ENCODE results near the gene STYXL1. TPM values are rescaled to one million over a fixed set of nuclear protein-coding genes. Genes with fewer than 3 reads are reported as not detected.

The STYXL1 gene
- total and polyA plus RNA-seq, 2 experiments from 2014 or later: 28.0 to 39.2 TPM

DNA sequence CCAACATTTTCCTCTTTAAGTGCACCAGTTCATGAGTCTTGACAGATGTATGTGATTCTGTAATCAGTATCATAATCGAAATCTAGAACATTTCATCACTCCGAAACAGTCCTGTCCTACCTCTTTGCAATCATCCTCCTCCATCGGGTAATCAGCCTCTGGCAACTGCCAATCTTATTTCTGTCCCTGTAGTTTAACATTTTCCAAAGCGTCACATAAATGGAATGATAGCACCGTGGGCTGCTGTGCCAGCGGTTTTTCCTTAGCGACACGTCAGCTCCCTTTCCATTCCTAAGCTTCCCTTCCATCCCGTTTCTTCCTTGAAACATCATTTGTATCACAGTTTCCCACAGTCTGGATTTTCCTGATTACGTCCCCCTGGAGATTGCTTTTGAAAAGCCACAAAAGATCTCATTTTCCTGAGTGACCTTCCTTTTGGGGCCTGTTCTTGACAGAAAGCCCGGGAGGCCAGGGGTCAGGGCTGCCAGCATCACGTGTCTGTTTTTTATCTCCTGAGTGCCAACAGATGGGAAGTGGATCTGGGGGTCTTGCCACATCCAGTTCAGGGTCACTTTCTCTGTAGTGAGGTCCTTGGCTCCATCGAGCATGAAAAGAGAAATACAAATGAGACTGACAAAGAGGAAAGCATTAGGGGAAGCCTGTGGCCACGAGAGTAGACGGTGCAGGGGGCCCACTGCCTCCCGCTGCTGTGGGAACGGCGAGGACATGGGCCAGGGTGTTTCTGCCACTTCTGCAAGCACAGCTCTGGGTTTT is 85.0 kb downstream of the STYXL1 start:
- H3K79me2 ChIP-seq (replicated peaks; ENCODE audit: insufficient read depth): peaks cover 2% of the 10 kb centered on the region; the same call in 1 of the 2 replicates
- no peaks in the 10 kb centered on the region for H3F3A ChIP-seq (replicated peaks; ENCODE audit: low read depth)
- H3K36me3 ChIP-seq (ENCODE audit: insufficient read depth): peaks cover 11% of the 10 kb centered on the region; the same call in 1 of the 2 replicates
- H3K4me1 ChIP-seq (ENCODE audit: insufficient read depth): no peaks in the 10 kb centered on the region; the same call in 1 of the 2 replicates
- no peak for DNase-seq (ENCODE audit: low spot score)
- Mint-ChIP-seq H3K36me3 (ENCODE audit: low read depth) (peaks cover 32% of the 10 kb centered on the region), H3K27me3 (ENCODE audit: insufficient read depth, low read depth, poor library complexity) (peaks cover 5% of the 10 kb centered on the region), H3K9me3 (no peaks in the 10 kb centered on the region), H3K27ac (no peak overlapping the region), H3K4me1 (peaks cover 12% of the 10 kb centered on the region), H3K4me3 (no peak overlapping the region)
- H3K4me3 ChIP-seq: no peak overlapping the region
- H3K4me2 ChIP-seq: no peak overlapping the region
- peaks cover 6% of the 10 kb centered on the region for H4K20me1 ChIP-seq (replicated peaks; ENCODE audit: insufficient read depth)
- no peak overlapping the region for H2AFZ ChIP-seq
- TF ChIP-seq NANOG (IDR thresholded peaks at IDR 0.05; ENCODE audit: borderline replicate concordance): no peak
- TF ChIP-seq ZNF462 (CRISPR knock-in tag; IDR thresholded peaks at IDR 0.05): no peak
- no peak for TF ChIP-seq POLR2AphosphoS5 (IDR thresholded peaks at IDR 0.05; ENCODE audit: low read depth)
- no peak for TF ChIP-seq EZH2phosphoT487 (IDR thresholded peaks at IDR 0.05; ENCODE audit: unreplicated experiment)
- TF ChIP-seq EZH2 (IDR thresholded peaks at IDR 0.05; ENCODE audit: low read depth, unreplicated experiment): no peak
- TF ChIP-seq ETS1 (IDR thresholded peaks at IDR 0.05): no peak
- TF ChIP-seq JUNB (IDR thresholded peaks at IDR 0.05; ENCODE audit: unreplicated experiment): no peak
- TF ChIP-seq CTCF (conservative IDR thresholded peaks at IDR 0.05; ENCODE audit: low read depth in 2 of 2): no peak
- no peak overlapping the region; the same call in 1 of the 2 replicates for H3K27ac ChIP-seq (ENCODE audit: low read depth)
- no peaks in the 10 kb centered on the region for H3K9me2 ChIP-seq (ENCODE audit: insufficient read depth)
- ATAC-seq: no peak
- H3K27me3 ChIP-seq (ENCODE audit: insufficient read depth): no peaks in the 10 kb centered on the region

Measured in GM23338 (cell line).